Osteoblast (primary cell): ENCODE data around the gene WFDC12. TPM values are rescaled to one million over a fixed set of nuclear protein-coding genes. Genes with fewer than 3 reads are reported as not detected.
"Not testable (repeated sequence)": the region's sequence is repeated elsewhere in the genome, so short reads cannot be mapped to it uniquely, and the experiment has no call there.

Experiments used
- DNase-seq: peaks from one replicate; pipeline ENCODE4 v3.0.0; 2011; ENCODE audit warnings: low spot score, mixed read lengths; ENCODE audit not compliant: insufficient read length; ENCODE audit errors: missing footprints
- H2AFZ ChIP-seq: 2 replicates; pipeline ENCODE4 v1.6.0; 2011; ENCODE audit warnings: mild to moderate bottlenecking, low read length
- H3K27ac ChIP-seq: 2 replicates; pipeline ENCODE4 v1.5.1; 2011; ENCODE audit warnings: mild to moderate bottlenecking, low read depth, low read length, moderate library complexity
- H3K27me3 ChIP-seq: 2 replicates; pipeline ENCODE4 v1.6.0; 2012; ENCODE audit warnings: mild to moderate bottlenecking, control low read depth, inconsistent platforms, low read length, moderate library complexity; ENCODE audit not compliant: insufficient read depth
- H3K36me3 ChIP-seq: 2 replicates; pipeline ENCODE4 v1.5.1; 2011; ENCODE audit warnings: mild to moderate bottlenecking, low read length, control low read depth, moderate library complexity; ENCODE audit not compliant: insufficient read depth
- H3K4me1 ChIP-seq: 2 replicates; pipeline ENCODE4 v1.5.1; 2011; ENCODE audit warnings: mild to moderate bottlenecking, low read length, control low read depth, moderate library complexity; ENCODE audit not compliant: insufficient read depth
- H3K4me2 ChIP-seq: 2 replicates; pipeline ENCODE4 v1.6.0; 2011; ENCODE audit warnings: mild to moderate bottlenecking, low read length; ENCODE audit not compliant: insufficient read depth
- H3K4me3 ChIP-seq: fragments of 200-600 bp; sonication (generic); 3 replicates; pipeline ENCODE4 v1.5.1; 2012; ENCODE audit warnings: mild to moderate bottlenecking, low read length, inconsistent platforms; ENCODE audit not compliant: insufficient read depth
- H3K79me2 ChIP-seq: 2 replicates; pipeline ENCODE4 v1.6.0; 2012; ENCODE audit warnings: mild to moderate bottlenecking, low read length, control low read depth, inconsistent platforms; ENCODE audit not compliant: insufficient read depth
- H3K9me3 ChIP-seq: 2 replicates; pipeline ENCODE4 v1.5.1; 2011; ENCODE audit warnings: low read depth, low read length, control low read depth
- H4K20me1 ChIP-seq: 2 replicates; pipeline ENCODE4 v1.6.0; 2012; ENCODE audit warnings: mild to moderate bottlenecking, low read length, control low read depth; ENCODE audit not compliant: insufficient read depth
- total RNA-seq: library from RNA; depleted of rRNA; stranded (reverse); fragments of >200 nt; gene quantifications from 2 replicates; pipeline ENCODE4 v1.2.3, GENCODE V29; 2012
- TF ChIP-seq, protein P1 (sequence below): IDR thresholded peaks from 2 replicates; pipeline ENCODE4 v1.5.1; 2011; ENCODE audit warnings: mild to moderate bottlenecking, low read depth, low read length, moderate library complexity; ENCODE audit errors: extremely low read depth

WFDC12 gene
- total RNA-seq, 1 donor, result not detected

DNA sequence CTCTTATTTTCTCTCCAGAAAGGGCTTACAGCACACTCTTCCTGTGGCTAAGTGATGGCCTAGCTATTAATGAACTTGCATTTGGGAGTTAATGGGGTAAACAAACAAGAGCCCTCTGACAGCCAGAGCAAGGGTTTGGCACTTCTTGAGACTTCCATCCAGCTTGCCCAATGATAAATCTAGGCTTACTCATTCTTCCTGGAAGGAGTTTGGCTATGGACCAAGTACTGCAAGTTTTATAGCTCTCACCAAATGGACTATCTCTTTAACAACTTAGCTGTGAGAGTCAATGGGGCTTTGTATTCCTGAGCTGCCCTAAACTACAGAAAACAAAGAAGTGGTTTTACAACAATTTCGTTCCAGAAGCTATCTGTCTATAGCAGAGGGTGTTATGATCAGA is 33.7 kb upstream of the WFDC12 start:
- Histone ChIP-seq H3K9me3 (no peaks in the 10 kb centered on the region), H3K27ac (no peak overlapping the region), H3K27me3 (peaks cover 4% of the 10 kb centered on the region), H2AFZ (no peak overlapping the region), H3K4me3 (no peak overlapping the region), H3K36me3 (no peaks in the 10 kb centered on the region), H3K79me2 (no peaks in the 10 kb centered on the region), H3K4me1 (peaks cover 9% of the 10 kb centered on the region), H4K20me1 (no peaks in the 10 kb centered on the region), H3K4me2 (peak overlapping the region; percentile 47)
- peak; percentile 23 for DNase-seq
- TF ChIP-seq, protein P1, sequence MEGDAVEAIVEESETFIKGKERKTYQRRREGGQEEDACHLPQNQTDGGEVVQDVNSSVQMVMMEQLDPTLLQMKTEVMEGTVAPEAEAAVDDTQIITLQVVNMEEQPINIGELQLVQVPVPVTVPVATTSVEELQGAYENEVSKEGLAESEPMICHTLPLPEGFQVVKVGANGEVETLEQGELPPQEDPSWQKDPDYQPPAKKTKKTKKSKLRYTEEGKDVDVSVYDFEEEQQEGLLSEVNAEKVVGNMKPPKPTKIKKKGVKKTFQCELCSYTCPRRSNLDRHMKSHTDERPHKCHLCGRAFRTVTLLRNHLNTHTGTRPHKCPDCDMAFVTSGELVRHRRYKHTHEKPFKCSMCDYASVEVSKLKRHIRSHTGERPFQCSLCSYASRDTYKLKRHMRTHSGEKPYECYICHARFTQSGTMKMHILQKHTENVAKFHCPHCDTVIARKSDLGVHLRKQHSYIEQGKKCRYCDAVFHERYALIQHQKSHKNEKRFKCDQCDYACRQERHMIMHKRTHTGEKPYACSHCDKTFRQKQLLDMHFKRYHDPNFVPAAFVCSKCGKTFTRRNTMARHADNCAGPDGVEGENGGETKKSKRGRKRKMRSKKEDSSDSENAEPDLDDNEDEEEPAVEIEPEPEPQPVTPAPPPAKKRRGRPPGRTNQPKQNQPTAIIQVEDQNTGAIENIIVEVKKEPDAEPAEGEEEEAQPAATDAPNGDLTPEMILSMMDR, result no peak

DNA sequence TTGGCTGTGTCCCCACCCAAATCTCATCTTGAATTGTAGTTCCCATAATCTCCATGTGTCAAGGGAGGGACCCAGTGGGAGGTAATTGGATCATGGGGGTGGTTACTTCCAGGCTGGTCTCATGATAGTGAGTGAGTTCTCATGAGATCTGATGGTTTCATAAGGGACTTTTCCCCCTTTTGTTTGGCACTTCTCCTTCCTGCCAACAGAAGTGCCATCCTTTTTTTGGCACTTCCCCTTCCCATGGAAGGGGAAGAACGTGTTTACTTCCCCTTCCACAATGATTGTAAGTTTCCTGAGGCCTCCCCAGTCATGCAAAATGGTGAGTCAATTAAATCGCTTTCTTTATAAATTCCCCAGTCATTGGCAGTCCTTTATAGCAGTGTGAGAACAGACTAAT is 32.4 kb upstream of the WFDC12 start:
- TF ChIP-seq, protein P1, result no peak
- H3K27ac ChIP-seq, result no peak overlapping the region
- H3K79me2 ChIP-seq, result no peaks in the 10 kb centered on the region
- H3K36me3 ChIP-seq, result no peaks in the 10 kb centered on the region
- DNase-seq, result no peak
- H3K4me3 ChIP-seq, result no peak overlapping the region
- H4K20me1 ChIP-seq, result no peaks in the 10 kb centered on the region
- H3K27me3 ChIP-seq, result peaks cover 4% of the 10 kb centered on the region
- H3K4me1 ChIP-seq, result peaks cover 9% of the 10 kb centered on the region
- H2AFZ ChIP-seq, result no peak overlapping the region
- H3K4me2 ChIP-seq, result no peak overlapping the region
- H3K9me3 ChIP-seq, result no peaks in the 10 kb centered on the region

DNA sequence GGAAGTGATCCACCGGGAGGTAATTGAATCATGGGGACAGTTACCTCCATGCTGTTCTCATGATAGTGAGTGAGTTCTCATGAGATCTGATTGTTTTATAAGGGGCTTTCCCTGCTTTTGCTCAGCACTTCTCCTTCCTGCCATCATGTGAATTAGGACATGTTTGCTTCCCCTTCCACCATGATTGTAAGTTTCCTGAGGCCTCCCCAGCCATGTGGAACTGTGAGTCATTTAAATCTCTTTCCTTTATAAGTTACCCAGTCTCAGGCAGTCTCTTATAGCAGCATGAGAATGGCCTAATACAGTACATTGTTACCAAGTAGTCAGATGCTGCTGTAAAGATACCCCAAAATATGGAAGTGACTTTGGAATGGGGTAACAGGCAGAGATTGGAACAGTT is 30.5 kb upstream of the WFDC12 start:
- H3K9me3 ChIP-seq, H3K27ac ChIP-seq, H3K27me3 ChIP-seq, H4K20me1 ChIP-seq, H3K79me2 ChIP-seq, H3K36me3 ChIP-seq, H3K4me2 ChIP-seq, H3K4me1 ChIP-seq, H2AFZ ChIP-seq, H3K4me3 ChIP-seq, DNase-seq: not testable (repeated sequence)

DNA sequence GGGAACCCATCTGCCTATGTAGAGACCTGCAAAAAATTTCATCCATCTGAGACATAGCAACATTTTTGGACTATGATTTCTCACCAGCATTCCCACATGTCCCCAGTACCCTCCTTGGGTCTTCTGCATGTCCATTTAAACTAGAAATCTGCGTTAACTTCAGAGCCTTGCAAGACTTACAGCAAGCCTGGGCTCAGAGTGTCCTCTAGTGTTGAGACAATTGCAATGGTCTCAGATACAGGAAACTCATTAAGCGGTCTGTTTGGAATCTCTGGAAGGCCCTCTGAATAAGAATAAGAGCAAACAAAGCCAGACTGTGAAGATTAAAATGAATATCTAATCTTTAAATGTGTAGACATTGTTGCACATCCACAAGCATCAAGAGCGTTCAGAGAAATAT is 29.9 kb upstream of the WFDC12 start:
- no peak for DNase-seq
- H3K4me1 ChIP-seq, result peaks cover 9% of the 10 kb centered on the region

More for the DNA sequence above, 29.9 kb upstream of the WFDC12 start:
- no peaks in the 10 kb centered on the region for H4K20me1 ChIP-seq
- H3K4me2 ChIP-seq, result no peak overlapping the region
- no peak overlapping the region for H3K4me3 ChIP-seq
- no peak overlapping the region for H2AFZ ChIP-seq
- H3K9me3 ChIP-seq, result no peaks in the 10 kb centered on the region
- H3K27ac ChIP-seq, result no peak overlapping the region
- H3K36me3 ChIP-seq, result no peaks in the 10 kb centered on the region
- TF ChIP-seq, protein P1, result no peak
- peaks cover 8% of the 10 kb centered on the region for H3K27me3 ChIP-seq
- no peaks in the 10 kb centered on the region for H3K79me2 ChIP-seq
